HepG2 (cell line): ENCODE results near the gene GADL1. TPM values are rescaled to one million over a fixed set of nuclear protein-coding genes. Genes with fewer than 3 reads are reported as not detected.

Experiments used
- ARHGAP35 ChIP-seq: sonication (generic); formaldehyde crosslinking; IDR thresholded peaks from 2 replicates; pipeline ENCODE4 v1.9.0; 2022; ENCODE audit warnings: mild to moderate bottlenecking, inconsistent platforms, moderate library complexity, missing genetic modification reagents, borderline replicate concordance
- HDAC6 ChIP-seq: fragments of 200-600 bp; sonication (generic); IDR thresholded peaks from 2 replicates; pipeline ENCODE4 v1.7.0; 2017; ENCODE audit warnings: mild to moderate bottlenecking, antibody characterized with exemption, low read length, low read depth
- HOXD1 ChIP-seq: sonication (generic); formaldehyde crosslinking; IDR thresholded peaks from 2 replicates; pipeline ENCODE4 v1.5.0; 2020; ENCODE audit warnings: missing genetic modification reagents
- ZNF431 ChIP-seq: sonication (generic); formaldehyde crosslinking; IDR thresholded peaks from 2 replicates; pipeline ENCODE4 v1.9.0; 2022; ENCODE audit warnings: missing genetic modification reagents, low read depth, mild to moderate bottlenecking, borderline replicate concordance
- ZNF607 ChIP-seq: sonication (generic); formaldehyde crosslinking; IDR thresholded peaks from 2 replicates; pipeline ENCODE4 v1.5.1; 2020; ENCODE audit warnings: missing genetic modification reagents, mild to moderate bottlenecking, borderline replicate concordance
- polyA plus RNA-seq, 8 experiments: library from polyadenylated mRNA; depleted of rRNA in 3 of 8; stranded (reverse) in 7 of 8; unstranded in 1 of 8; fragments of >200 nt; fragmentation: Illumina TruSeq in 4 of 8; extraction: Trizol in 4 of 8; gene quantifications; 2 replicates each; pipeline versions ENCODE4 v1.2.1 to v1.2.3, GENCODE V29; 2011 to 2016; ENCODE audit warnings: low read depth in 4 of 8, missing spikeins in 1 of 8, mixed read lengths in 1 of 8; ENCODE audit not compliant: insufficient read depth in 1 of 8
- total RNA-seq, 5 experiments: library from RNA; depleted of rRNA; stranded (reverse); fragments of >200 nt; fragmentation: Illumina TruSeq; extraction: Trizol; gene quantifications; 2 replicates each; pipeline ENCODE4 v1.2.3, GENCODE V29; 2016; ENCODE audit warnings: low read depth in 1 of 5
- TF ChIP-seq, protein P1 (sequence below): sonication (generic); formaldehyde crosslinking; IDR thresholded peaks from 2 replicates; pipeline ENCODE4 v1.4.0; 2020; ENCODE audit warnings: low read depth, missing genetic modification reagents
- TF ChIP-seq, protein P2 (sequence below): sonication (generic); formaldehyde crosslinking; IDR thresholded peaks from 2 replicates; pipeline ENCODE4 v1.5.0; 2020; ENCODE audit warnings: missing genetic modification reagents
- TF ChIP-seq, protein P3 (sequence below): sonication (generic); formaldehyde crosslinking; IDR thresholded peaks from 2 replicates; pipeline ENCODE4 v1.5.0; 2020; ENCODE audit warnings: missing genetic modification reagents, mild to moderate bottlenecking, borderline replicate concordance

Gene GADL1
- total and polyA plus RNA-seq, 2 of the 13 experiments (the other 11 are each of a cell fraction or from before 2014, with no cell fraction given): not detected

DNA sequence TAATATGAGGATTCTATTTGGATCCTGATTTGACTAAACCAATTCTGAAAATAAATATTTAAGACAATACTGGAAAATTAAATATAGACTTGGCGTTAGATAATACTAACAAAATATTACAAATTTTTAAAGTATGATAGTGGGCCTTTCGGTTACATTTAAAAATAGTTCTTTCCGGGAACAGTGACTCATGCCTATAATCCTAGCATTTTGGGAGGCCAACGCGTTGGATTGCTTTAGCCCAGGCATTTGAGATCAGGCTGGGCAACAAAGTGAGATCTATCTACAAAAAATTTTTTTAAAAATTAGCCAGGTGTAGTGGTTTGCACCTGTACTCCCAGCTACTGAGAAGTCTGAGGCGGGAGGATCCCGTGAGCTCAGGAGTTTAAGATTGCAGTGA lies 30.3 kb upstream of the GADL1 start (continued):
- TF ChIP-seq, protein P1, sequence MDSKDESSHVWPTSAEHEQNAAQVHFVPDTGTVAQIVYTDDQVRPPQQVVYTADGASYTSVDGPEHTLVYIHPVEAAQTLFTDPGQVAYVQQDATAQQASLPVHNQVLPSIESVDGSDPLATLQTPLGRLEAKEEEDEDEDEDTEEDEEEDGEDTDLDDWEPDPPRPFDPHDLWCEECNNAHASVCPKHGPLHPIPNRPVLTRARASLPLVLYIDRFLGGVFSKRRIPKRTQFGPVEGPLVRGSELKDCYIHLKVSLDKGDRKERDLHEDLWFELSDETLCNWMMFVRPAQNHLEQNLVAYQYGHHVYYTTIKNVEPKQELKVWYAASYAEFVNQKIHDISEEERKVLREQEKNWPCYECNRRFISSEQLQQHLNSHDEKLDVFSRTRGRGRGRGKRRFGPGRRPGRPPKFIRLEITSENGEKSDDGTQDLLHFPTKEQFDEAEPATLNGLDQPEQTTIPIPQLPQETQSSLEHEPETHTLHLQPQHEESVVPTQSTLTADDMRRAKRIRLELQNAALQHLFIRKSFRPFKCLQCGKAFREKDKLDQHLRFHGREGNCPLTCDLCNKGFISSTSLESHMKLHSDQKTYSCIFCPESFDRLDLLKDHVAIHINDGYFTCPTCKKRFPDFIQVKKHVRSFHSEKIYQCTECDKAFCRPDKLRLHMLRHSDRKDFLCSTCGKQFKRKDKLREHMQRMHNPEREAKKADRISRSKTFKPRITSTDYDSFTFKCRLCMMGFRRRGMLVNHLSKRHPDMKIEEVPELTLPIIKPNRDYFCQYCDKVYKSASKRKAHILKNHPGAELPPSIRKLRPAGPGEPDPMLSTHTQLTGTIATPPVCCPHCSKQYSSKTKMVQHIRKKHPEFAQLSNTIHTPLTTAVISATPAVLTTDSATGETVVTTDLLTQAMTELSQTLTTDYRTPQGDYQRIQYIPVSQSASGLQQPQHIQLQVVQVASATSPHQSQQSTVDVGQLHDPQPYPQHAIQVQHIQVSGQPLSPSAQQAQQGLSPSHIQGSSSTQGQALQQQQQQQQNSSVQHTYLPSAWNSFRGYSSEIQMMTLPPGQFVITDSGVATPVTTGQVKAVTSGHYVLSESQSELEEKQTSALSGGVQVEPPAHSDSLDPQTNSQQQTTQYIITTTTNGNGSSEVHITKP (CRISPR knock-in tag): no peak
- TF ChIP-seq, protein P2, sequence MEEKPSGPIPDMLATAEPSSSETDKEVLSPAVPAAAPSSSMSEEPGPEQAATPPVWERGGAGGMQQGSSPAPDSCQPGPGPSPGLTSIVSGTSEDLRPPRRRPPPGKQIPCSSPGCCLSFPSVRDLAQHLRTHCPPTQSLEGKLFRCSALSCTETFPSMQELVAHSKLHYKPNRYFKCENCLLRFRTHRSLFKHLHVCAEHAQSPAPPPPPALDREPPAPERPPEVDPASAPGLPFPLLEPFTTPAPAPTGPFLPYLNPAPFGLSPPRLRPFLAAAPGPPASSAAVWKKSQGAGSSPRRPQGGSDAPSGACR (CRISPR knock-in tag): no peak
- no peak for TF ChIP-seq ZNF431 (CRISPR knock-in tag)
- no peak for TF ChIP-seq ZNF607 (CRISPR knock-in tag)
- no peak for TF ChIP-seq HOXD1 (CRISPR knock-in tag)
- TF ChIP-seq HDAC6: no peak
- TF ChIP-seq, protein P3, sequence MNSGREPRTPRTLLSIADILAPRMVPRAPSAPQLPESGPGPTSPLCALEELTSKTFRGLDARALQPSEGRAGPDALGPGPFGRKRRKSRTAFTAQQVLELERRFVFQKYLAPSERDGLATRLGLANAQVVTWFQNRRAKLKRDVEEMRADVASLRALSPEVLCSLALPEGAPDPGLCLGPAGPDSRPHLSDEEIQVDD (CRISPR knock-in tag): no peak
- no peak for TF ChIP-seq ARHGAP35 (CRISPR knock-in tag)
